ENCODE data around the gene CLTCL1.

CLTCL1 gene

GRCh38 chr22:19152942-19153883 lies 138.3 kb downstream of the CLTCL1 start:
- Histone ChIP-seq H3K9ac (no peak overlapping the region), H3K9me3 (ENCODE audit: control insufficient read depth, low read length) (no peaks in the 10 kb centered on the region), H3K4me2 (ENCODE audit: low read length) (no peak overlapping the region), H3K4me1 (no peaks in the 10 kb centered on the region), H3K27ac (no peak overlapping the region), H3K27me3 (ENCODE audit: control insufficient read depth, insufficient read depth, low read length) (no peaks in the 10 kb centered on the region), H3K36me3 (ENCODE audit: control insufficient read depth, insufficient read depth, low read length) (no peaks in the 10 kb centered on the region), H3K79me2 (no peaks in the 10 kb centered on the region), H2AFZ (no peak overlapping the region), H3K4me3 (ENCODE audit: low read depth, low read length) (no peak overlapping the region)
- TF ChIP-seq, protein P1, sequence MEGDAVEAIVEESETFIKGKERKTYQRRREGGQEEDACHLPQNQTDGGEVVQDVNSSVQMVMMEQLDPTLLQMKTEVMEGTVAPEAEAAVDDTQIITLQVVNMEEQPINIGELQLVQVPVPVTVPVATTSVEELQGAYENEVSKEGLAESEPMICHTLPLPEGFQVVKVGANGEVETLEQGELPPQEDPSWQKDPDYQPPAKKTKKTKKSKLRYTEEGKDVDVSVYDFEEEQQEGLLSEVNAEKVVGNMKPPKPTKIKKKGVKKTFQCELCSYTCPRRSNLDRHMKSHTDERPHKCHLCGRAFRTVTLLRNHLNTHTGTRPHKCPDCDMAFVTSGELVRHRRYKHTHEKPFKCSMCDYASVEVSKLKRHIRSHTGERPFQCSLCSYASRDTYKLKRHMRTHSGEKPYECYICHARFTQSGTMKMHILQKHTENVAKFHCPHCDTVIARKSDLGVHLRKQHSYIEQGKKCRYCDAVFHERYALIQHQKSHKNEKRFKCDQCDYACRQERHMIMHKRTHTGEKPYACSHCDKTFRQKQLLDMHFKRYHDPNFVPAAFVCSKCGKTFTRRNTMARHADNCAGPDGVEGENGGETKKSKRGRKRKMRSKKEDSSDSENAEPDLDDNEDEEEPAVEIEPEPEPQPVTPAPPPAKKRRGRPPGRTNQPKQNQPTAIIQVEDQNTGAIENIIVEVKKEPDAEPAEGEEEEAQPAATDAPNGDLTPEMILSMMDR (IDR thresholded peaks at IDR 0.05) = no peak

DNA sequence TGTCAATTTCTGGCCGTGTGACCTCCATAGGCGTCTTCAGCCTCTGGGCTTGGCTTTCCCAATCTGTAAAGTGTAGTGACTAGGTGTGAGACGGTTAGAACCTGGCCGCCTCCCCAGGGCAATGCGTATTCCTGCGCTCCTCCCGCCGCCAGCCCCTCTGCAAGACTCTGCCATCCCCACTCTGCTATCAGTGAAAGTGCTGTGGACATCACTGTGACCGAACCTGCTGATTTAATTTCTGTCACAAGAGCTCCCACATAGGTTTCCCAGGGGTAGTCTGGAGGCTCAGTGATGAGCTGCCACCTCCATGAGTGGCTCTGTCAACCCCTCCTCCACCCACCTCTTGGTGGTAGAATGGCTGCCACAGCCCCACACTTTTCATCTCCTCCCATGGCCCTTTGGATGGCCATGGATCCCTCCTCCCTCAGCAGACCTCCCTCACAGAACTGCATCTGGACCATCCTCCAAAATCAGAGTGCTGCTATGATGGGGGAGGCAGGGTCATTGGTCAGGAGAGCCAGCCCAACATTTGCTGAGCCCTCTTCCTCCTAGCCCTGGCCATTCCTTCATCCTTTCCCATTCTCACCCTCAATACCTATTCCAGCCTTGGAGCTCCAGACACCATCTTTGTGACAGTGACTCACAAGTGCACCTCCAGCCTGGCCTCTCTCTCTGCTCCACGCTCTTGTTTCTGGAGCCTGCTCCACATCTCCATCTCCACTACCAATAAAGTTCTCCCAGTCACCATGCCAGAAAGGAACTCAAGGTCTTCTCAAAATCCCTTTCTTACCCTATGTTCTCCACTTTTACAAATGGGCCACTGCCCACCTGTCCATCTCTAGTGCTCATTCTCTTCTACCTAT lies 140.0 kb downstream of the CLTCL1 start:
- no peaks in the 10 kb centered on the region for H3K9me3 ChIP-seq (ENCODE audit: control insufficient read depth, low read length)
- TF ChIP-seq, protein P1 (IDR thresholded peaks at IDR 0.05) = no peak
- no peaks in the 10 kb centered on the region for H3K4me1 ChIP-seq
- no peaks in the 10 kb centered on the region for H3K36me3 ChIP-seq (ENCODE audit: control insufficient read depth, insufficient read depth, low read length)
- no peak overlapping the region for H2AFZ ChIP-seq
- no peaks in the 10 kb centered on the region for H3K27me3 ChIP-seq (ENCODE audit: control insufficient read depth, insufficient read depth, low read length)
- H3K4me3 ChIP-seq (ENCODE audit: low read depth, low read length) = no peak overlapping the region
- H3K79me2 ChIP-seq = no peaks in the 10 kb centered on the region
- H3K4me2 ChIP-seq (ENCODE audit: low read length) = no peak overlapping the region
- H3K9ac ChIP-seq = no peak overlapping the region
- no peak overlapping the region for H3K27ac ChIP-seq

GRCh38 chr22:19150482-19151328 lies 140.8 kb downstream of the CLTCL1 start:
- H3K4me2 ChIP-seq (ENCODE audit: low read length) = no peak overlapping the region
- H3K9me3 ChIP-seq (ENCODE audit: control insufficient read depth, low read length) = no peaks in the 10 kb centered on the region
- no peaks in the 10 kb centered on the region for H3K36me3 ChIP-seq (ENCODE audit: control insufficient read depth, insufficient read depth, low read length)
- no peak overlapping the region for H3K27ac ChIP-seq
- H2AFZ ChIP-seq = no peak overlapping the region
- TF ChIP-seq, protein P1 (IDR thresholded peaks at IDR 0.05) = no peak
- H3K4me3 ChIP-seq (ENCODE audit: low read depth, low read length) = no peak overlapping the region
- H3K9ac ChIP-seq = no peak overlapping the region
- H3K27me3 ChIP-seq (ENCODE audit: control insufficient read depth, insufficient read depth, low read length) = no peaks in the 10 kb centered on the region
- no peaks in the 10 kb centered on the region for H3K4me1 ChIP-seq
- no peaks in the 10 kb centered on the region for H3K79me2 ChIP-seq

GRCh38 chr22:19149991-19150390 lies 141.5 kb downstream of the CLTCL1 start, which contains the start of gene GSC2:
TSS of gene GSC2 (minus strand) at chr22:19150292. CDS start at chr22:19150283, 9 bp downstream.
- Histone ChIP-seq H3K9me3 (ENCODE audit: control insufficient read depth, low read length) (no peaks in the 10 kb centered on the region), H3K4me3 (ENCODE audit: low read depth, low read length) (peak within 1 kb of the TSS; percentile 9), H3K79me2 (no peaks in the 10 kb centered on the region), H3K27me3 (ENCODE audit: control insufficient read depth, insufficient read depth, low read length) (no peaks in the 10 kb centered on the region), H3K4me1 (no peaks in the 10 kb centered on the region), H2AFZ (peak within 1 kb of the TSS; percentile 42), H3K27ac (no peak within 1 kb of the TSS), H3K4me2 (ENCODE audit: low read length) (peak within 1 kb of the TSS; percentile 35), H3K9ac (no peak within 1 kb of the TSS), H3K36me3 (ENCODE audit: control insufficient read depth, insufficient read depth, low read length) (no peaks in the 10 kb centered on the region)
- TF ChIP-seq, protein P1 (IDR thresholded peaks at IDR 0.05) = no peak
